ENCODE measurements around the gene DRAM1. TPM values are rescaled to one million over a fixed set of nuclear protein-coding genes. Genes with fewer than 3 reads are reported as not detected.

DRAM1 gene
- total and polyA plus RNA-seq, 10 of the 15 experiments (the other 5 are each of a cell fraction or from before 2014, with no cell fraction given): 22.4 to 91.5 (median 41.4) TPM

GRCh38 chr12:101850199-101850598 lies 27.2 kb upstream of the DRAM1 start:
- no peak for FAIRE-seq
- ATAC-seq: peak; percentile 66
- Histone ChIP-seq H3K4me1 (ENCODE audit: control insufficient read depth, insufficient read depth, low read length) (peaks cover 17% of the 10 kb centered on the region), H4K20me1 (ENCODE audit: control insufficient read depth, insufficient read depth) (no peaks in the 10 kb centered on the region), H3K4me2 (ENCODE audit: control insufficient read depth, insufficient read depth) (no peak overlapping the region), H2AFZ (ENCODE audit: control insufficient read depth, low read depth, low read length) (no peak overlapping the region), H3K9ac (ENCODE audit: control insufficient read depth, insufficient read depth, low read length) (no peak overlapping the region), H3K4me3 (no peak overlapping the region), H3K27me3 (replicated peaks in 1 of 2; ENCODE audit: control insufficient read depth in 2 of 2, insufficient read depth in 2 of 2, low read length in 1 of 2) (no peaks in the 10 kb centered on the region), H3K27ac (ENCODE audit: control insufficient read depth, insufficient read depth) (no peak overlapping the region), H3K36me3 (ENCODE audit: control insufficient read depth in 2 of 2, insufficient read depth in 2 of 2, low read length in 1 of 2) (no peaks in the 10 kb centered on the region), H3K79me2 (ENCODE audit: control insufficient read depth, insufficient read depth, low read length) (no peaks in the 10 kb centered on the region), H3K9me3 (replicated peaks; ENCODE audit: control insufficient read depth, insufficient read depth, low read length) (peaks cover 3% of the 10 kb centered on the region)
- DNase-seq (ENCODE audit: low read depth, low spot score): no peak
- POLR2A ChIA-PET: interaction anchor here (1.2 kb wide), 1 partner anchor 10 kb away, joined by 6 read pairs; no protein-coding TSS in a partner anchor
- RAD21 ChIA-PET (ENCODE audit: unreplicated experiment): no interaction called here
- no TSS peak for BruUV-seq (replicated peaks)
- CTCF ChIA-PET: interaction anchor here (0.5 to 6.3 kb wide), 5 partner anchors 9 to 65 kb away, joined by 3 to 47 read pairs (median 4); no protein-coding TSS in a partner anchor
- intact Hi-C loops (cut with micrococcal nuclease; ENCODE audit: unreplicated experiment): no loop called here
- in situ Hi-C loops (cut with MboI): no loop called here
- 100% methylated on average over 1 of the region's 1 CpG for WGBS (ENCODE audit: insufficient coverage, insufficient replicate concordance, low lambda C conversion rate, missing lambda C conversion rate)
- SMC1A ChIA-PET (ENCODE audit: uncharacterized antibody, unreplicated experiment): interaction anchor here (1.3 to 1.6 kb wide), 4 partner anchors 10 to 76 kb away, joined by 3 to 8 read pairs (median 6); no protein-coding TSS in a partner anchor
- TF ChIP-seq MTA3 (IDR thresholded peaks at IDR 0.05; ENCODE audit: borderline replicate concordance, low read length) (no peak), NR2C2 (IDR thresholded peaks at IDR 0.05; ENCODE audit: borderline replicate concordance, control insufficient read depth, insufficient read length, low read depth) (no peak), NFXL1 (IDR thresholded peaks at IDR 0.05; ENCODE audit: borderline replicate concordance) (no peak), ZBED1 (IDR thresholded peaks at IDR 0.05; ENCODE audit: borderline replicate concordance) (no peak), ZNF217 (IDR thresholded peaks at IDR 0.05) (no peak), ZNF207 (IDR thresholded peaks at IDR 0.05; ENCODE audit: borderline replicate concordance) (no peak), WRNIP1 (IDR thresholded peaks at IDR 0.05; ENCODE audit: borderline replicate concordance, low read depth, low read length) (no peak), BACH1 (IDR thresholded peaks at IDR 0.05; ENCODE audit: borderline replicate concordance) (no peak), TBL1XR1 (IDR thresholded peaks at IDR 0.05; ENCODE audit: low read depth, low read length) (no peak), RB1 (IDR thresholded peaks at IDR 0.05; ENCODE audit: borderline replicate concordance) (no peak), IKZF2 (IDR thresholded peaks at IDR 0.05) (peak; percentile 60), SRF (IDR thresholded peaks at IDR 0.05; ENCODE audit: low read depth in 2 of 2, low read length in 2 of 2) (no peak), STAT1 (conservative IDR thresholded peaks at IDR 0.05) (no peak), IRF5 (IDR thresholded peaks at IDR 0.05; ENCODE audit: borderline replicate concordance) (no peak), RELA (IDR thresholded peaks at IDR 0.05; ENCODE audit: borderline replicate concordance, partially characterized antibody) (no peak), JUNB (IDR thresholded peaks at IDR 0.05) (peak; percentile 31; the same call in 1 of the 2 replicates), RAD51 (IDR thresholded peaks at IDR 0.05) (no peak), TCF3 (IDR thresholded peaks at IDR 0.05; ENCODE audit: borderline replicate concordance, insufficient read depth, low read depth, low read length) (no peak), MYB (IDR thresholded peaks at IDR 0.05; ENCODE audit: borderline replicate concordance, low read depth, low read length) (no peak), ZBTB33 (IDR thresholded peaks at IDR 0.05) (no peak), CHD4 (IDR thresholded peaks at IDR 0.05) (no peak), CREB1 (IDR thresholded peaks at IDR 0.05; ENCODE audit: low read depth) (peak; percentile 65)
- TF ChIP-seq, protein P1, sequence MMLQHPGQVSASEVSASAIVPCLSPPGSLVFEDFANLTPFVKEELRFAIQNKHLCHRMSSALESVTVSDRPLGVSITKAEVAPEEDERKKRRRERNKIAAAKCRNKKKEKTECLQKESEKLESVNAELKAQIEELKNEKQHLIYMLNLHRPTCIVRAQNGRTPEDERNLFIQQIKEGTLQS (IDR thresholded peaks at IDR 0.05; ENCODE audit: borderline replicate concordance, extremely low read depth, low read depth, low read length): no peak
